ENCODE data around the gene PRR29.

GRCh38 chr17:63985387-63986140 is 12.6 kb upstream of the PRR29 start:
- TF ChIP-seq, protein P1, sequence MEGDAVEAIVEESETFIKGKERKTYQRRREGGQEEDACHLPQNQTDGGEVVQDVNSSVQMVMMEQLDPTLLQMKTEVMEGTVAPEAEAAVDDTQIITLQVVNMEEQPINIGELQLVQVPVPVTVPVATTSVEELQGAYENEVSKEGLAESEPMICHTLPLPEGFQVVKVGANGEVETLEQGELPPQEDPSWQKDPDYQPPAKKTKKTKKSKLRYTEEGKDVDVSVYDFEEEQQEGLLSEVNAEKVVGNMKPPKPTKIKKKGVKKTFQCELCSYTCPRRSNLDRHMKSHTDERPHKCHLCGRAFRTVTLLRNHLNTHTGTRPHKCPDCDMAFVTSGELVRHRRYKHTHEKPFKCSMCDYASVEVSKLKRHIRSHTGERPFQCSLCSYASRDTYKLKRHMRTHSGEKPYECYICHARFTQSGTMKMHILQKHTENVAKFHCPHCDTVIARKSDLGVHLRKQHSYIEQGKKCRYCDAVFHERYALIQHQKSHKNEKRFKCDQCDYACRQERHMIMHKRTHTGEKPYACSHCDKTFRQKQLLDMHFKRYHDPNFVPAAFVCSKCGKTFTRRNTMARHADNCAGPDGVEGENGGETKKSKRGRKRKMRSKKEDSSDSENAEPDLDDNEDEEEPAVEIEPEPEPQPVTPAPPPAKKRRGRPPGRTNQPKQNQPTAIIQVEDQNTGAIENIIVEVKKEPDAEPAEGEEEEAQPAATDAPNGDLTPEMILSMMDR (conservative IDR thresholded peaks at IDR 0.05; ENCODE audit: low read depth, low read length) = 0 out of 2 replicates have a peak, but pooled peaks have one; percentile 27
- TF ChIP-seq EZH2 (IDR thresholded peaks at IDR 0.05; ENCODE audit: low read length, unreplicated experiment) = no peak
- TF ChIP-seq EZH2phosphoT487 (IDR thresholded peaks at IDR 0.05; ENCODE audit: borderline replicate concordance, low read length) = no peak

All from PC-3 (cell line).